NB4 (cell line): ENCODE results near the gene OCSTAMP.

ENCODE experiments used
- DNase-seq: peaks from one replicate; pipeline ENCODE4 v3.0.0; 2010; ENCODE audit warnings: low read depth
- H3K4me3 ChIP-seq: one replicate; pipeline ENCODE4 v1.5.1; 2011; ENCODE audit warnings: mild to moderate bottlenecking, low read depth, low read length, moderate library complexity
- CTCF ChIP-seq: IDR thresholded peaks from one replicate; pipeline ENCODE4 v1.5.1; 2012; ENCODE audit warnings: low read depth, low read length
- MYC ChIP-seq: IDR thresholded peaks from 2 replicates; pipeline ENCODE4 v1.6.1; 2011; ENCODE audit warnings: low read depth, low read length
- POLR2A ChIP-seq: IDR thresholded peaks from 2 replicates; pipeline ENCODE4 v1.6.1; 2011; ENCODE audit warnings: mild to moderate bottlenecking; ENCODE audit not compliant: insufficient read length; ENCODE audit errors: extremely low read depth
- TF ChIP-seq, protein P1 (sequence below): IDR thresholded peaks from 2 replicates; pipeline ENCODE4 v1.6.1; 2011; ENCODE audit warnings: low read depth, low read length

The OCSTAMP gene

GRCh38 chr20:46575937-46576461 lies 25.5 kb upstream of the OCSTAMP start:
- H3K4me3 ChIP-seq, result no peak overlapping the region
- no peak for TF ChIP-seq MYC
- TF ChIP-seq, protein P1, sequence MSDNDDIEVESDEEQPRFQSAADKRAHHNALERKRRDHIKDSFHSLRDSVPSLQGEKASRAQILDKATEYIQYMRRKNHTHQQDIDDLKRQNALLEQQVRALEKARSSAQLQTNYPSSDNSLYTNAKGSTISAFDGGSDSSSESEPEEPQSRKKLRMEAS, result peak; percentile 69
- TF ChIP-seq POLR2A, result no peak
- DNase-seq, result peak; percentile 77

DNA sequence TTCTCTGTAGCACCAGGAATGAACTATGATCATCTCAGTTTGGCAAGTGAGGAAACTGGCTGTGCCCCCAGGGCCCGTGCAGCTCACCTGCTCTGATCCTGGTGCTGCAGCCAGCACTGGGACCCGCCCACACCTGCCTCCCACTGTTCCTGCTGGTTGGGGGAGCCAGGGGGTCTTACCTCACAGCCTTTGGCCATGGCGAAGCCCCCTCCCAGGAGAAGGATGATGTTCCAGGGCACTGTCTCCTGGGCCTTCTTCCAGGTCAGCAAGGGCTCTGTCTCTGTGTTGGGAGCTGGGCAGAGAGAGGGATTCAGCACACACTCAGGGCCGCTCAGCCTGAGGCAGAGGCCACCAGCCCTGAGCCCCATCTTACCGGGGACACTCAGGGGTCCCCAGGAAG lies 24.9 kb upstream of the OCSTAMP start:
- TF ChIP-seq MYC, result no peak
- TF ChIP-seq POLR2A, result no peak
- no peak overlapping the region for H3K4me3 ChIP-seq
- no peak for DNase-seq

DNA sequence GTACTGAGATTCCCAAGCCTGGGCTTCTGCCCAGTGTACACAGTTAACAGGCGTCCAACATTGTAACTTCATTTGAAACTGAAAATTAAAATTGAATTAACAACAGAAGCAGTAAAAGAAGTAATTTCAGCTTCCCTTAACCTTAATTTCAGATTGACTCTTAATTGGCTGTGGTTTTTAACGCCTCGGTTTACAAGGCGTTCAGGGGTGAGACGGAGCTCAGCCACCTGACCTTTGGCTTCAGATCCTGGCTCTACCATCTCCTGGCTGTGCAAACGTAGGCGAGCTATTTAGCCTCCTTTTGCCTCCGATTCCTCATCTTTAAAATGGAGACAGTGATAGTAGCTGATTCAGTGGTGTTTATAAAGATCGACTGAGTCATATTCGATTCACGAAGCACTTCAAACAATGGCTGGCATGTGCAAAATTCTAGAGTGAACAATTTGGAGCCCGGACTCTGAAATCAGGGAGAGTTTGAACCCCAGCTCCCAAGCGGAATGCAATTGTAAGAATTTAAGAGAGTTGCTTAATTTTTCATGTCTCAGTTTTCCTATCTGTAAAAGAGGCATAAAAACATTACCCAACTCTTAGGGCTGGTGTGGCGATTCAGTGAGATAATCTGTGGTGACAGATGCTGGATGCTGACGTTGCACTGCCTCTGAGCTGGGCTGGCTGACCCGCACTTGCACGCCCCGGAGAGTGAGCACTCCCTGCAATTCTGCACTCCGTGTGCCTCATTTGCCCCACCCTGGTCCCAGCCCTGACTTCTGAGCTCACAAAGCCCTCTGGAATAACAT lies 23.5 kb upstream of the OCSTAMP start:
- no peak for TF ChIP-seq MYC
- TF ChIP-seq, protein P1, result no peak
- no peak for TF ChIP-seq POLR2A
- no peak for TF ChIP-seq CTCF
- H3K4me3 ChIP-seq, result no peak overlapping the region
- DNase-seq, result no peak

GRCh38 chr20:46573234-46573633 lies 22.8 kb upstream of the OCSTAMP start:
- TF ChIP-seq MYC (no peak), POLR2A (no peak), CTCF (no peak)
- TF ChIP-seq, protein P1, result no peak
- no peak overlapping the region for H3K4me3 ChIP-seq
- DNase-seq, result no peak

DNA sequence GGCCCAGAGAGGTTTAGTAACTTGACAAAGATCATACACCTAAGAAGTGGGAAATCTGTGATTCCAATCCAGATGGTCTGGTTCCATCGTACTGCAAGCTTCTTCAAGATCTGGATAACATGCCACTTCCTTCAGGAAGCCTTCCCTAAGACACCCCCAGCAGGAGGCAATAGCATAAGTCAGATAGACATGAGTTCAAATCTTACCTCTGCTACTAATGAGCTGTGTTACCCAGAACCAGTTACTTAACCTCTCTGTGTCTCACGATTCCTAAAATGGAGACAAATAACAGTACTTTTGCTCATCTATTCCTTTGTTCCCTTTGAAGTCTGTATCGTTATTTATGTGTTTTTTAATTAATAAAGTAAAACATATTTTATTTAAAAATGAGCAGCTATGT lies 22.3 kb upstream of the OCSTAMP start:
- H3K4me3 ChIP-seq, result no peak overlapping the region
- TF ChIP-seq POLR2A, result no peak
- TF ChIP-seq, protein P1, result no peak
- TF ChIP-seq MYC, result no peak
- no peak for TF ChIP-seq CTCF
- no peak for DNase-seq

DNA sequence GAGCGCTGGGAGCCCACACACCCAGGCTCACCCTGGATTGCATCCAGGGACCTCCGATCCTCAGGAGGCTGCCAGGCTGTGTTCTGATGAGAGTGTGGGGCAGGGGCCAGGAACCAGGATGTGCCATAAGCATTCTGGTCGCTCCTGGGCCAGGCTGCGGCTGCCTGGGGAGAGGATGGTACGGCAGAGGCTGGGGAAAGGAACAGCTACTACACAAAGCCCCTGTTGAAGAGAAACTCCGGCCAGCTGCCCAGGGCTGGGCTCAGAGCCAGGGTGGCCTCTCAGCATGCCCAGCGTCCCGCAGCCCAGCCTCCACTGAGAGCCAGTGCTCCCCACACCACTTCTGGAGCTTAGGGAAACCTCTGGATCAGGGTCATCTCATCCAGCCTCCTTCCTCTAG lies 21.7 kb upstream of the OCSTAMP start:
- TF ChIP-seq POLR2A (no peak), MYC (no peak)
- H3K4me3 ChIP-seq, result no peak overlapping the region
- no peak for DNase-seq

DNA sequence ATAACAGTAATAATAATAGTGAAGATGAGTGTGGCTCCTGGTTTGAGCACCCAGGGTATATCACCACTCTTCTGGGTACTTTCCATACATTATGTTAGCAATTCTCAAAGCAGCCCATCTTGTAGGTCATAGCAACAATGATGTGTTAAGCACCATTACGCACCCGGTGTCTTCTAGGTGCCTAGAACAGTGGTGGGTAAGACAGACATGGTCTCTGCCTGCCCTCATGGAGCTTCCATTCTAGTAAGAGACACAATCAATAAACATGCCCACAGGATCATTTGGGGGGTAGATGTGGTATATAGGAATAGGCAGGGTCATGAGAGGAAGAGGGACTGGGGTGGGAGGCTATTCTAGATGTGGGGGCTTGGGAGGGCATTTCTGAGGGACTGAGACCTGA lies 21.0 kb upstream of the OCSTAMP start:
- H3K4me3 ChIP-seq, result no peak overlapping the region
- DNase-seq, result no peak
- TF ChIP-seq CTCF (no peak), MYC (no peak)
